Neural cell (in vitro differentiated cells): Measurements from ENCODE around the gene CHRM1. TPM values are rescaled to one million over a fixed set of nuclear protein-coding genes. Genes with fewer than 3 reads are reported as not detected.

ENCODE experiments used
- H2AFZ ChIP-seq: fragments of 200-600, 300-800 bp; sonication (generic), shearing (Covaris generic); 2 replicates; pipeline ENCODE4 v1.6.0; 2014; ENCODE audit warnings: low read depth, mild to moderate bottlenecking, antibody characterized with exemption, low read length, moderate library complexity
- H3F3A ChIP-seq: fragments of 200-600 bp; shearing (Covaris generic); 2 replicates; pipeline ENCODE4 v1.6.1; 2016; ENCODE audit warnings: mild to moderate bottlenecking, moderate library complexity, mixed read lengths, antibody characterized with exemption, low read length; ENCODE audit not compliant: insufficient read depth, poor library complexity, severe bottlenecking
- H3K27ac ChIP-seq: fragments of 200-600, 300-800 bp; sonication (generic), shearing (Covaris generic); 2 replicates; pipeline ENCODE4 v1.5.1; 2014; ENCODE audit warnings: mild to moderate bottlenecking, low read length, moderate library complexity
- H3K27me3 ChIP-seq: fragments of 300-800, 200-600 bp; sonication (generic), shearing (Covaris generic); 2 replicates; pipeline ENCODE4 v1.6.0; 2014; ENCODE audit warnings: mild to moderate bottlenecking, low read depth, low read length, moderate library complexity; ENCODE audit not compliant: insufficient read depth
- H3K36me3 ChIP-seq: fragments of 300-800, 200-600 bp; sonication (generic), shearing (Covaris generic); 2 replicates; pipeline ENCODE4 v1.5.1; 2014; ENCODE audit warnings: mild to moderate bottlenecking, antibody characterized with exemption, low read length, moderate library complexity; ENCODE audit not compliant: insufficient read depth
- H3K4me2 ChIP-seq: fragments of 300-800, 200-600 bp; sonication (generic), shearing (Covaris generic); 2 replicates; pipeline ENCODE4 v1.6.0; 2014; ENCODE audit warnings: mild to moderate bottlenecking, low read length
- H3K4me3 ChIP-seq: fragments of 300-800, 200-600 bp; sonication (generic), shearing (Covaris generic); 2 replicates; pipeline ENCODE4 v1.5.1; 2014; ENCODE audit warnings: mild to moderate bottlenecking, low read length, moderate library complexity
- H3K79me2 ChIP-seq: fragments of 200-600 bp; shearing (Covaris generic); replicated peaks from 2 replicates; pipeline ENCODE4 v1.6.0; 2014; ENCODE audit warnings: mild to moderate bottlenecking, low read length, moderate library complexity; ENCODE audit not compliant: insufficient read depth
- H3K9ac ChIP-seq: fragments of 300-800, 200-600 bp; sonication (generic), shearing (Covaris generic); 2 replicates; pipeline ENCODE4 v1.6.1; 2016; ENCODE audit warnings: mild to moderate bottlenecking, low read length, mixed read lengths
- H3K9me2 ChIP-seq: fragments of 200-600 bp; shearing (Covaris generic); 2 replicates; pipeline ENCODE4 v1.6.1; 2016; ENCODE audit warnings: mild to moderate bottlenecking, low read length, mixed read lengths; ENCODE audit not compliant: insufficient read depth
- H3K9me3 ChIP-seq: fragments of 200-600, 300-800 bp; sonication (generic), shearing (Covaris generic); 2 replicates; pipeline ENCODE4 v1.6.1; 2016; ENCODE audit warnings: mild to moderate bottlenecking, mixed run types, low read length, moderate library complexity, mixed read lengths
- H4K20me1 ChIP-seq: fragments of 200-600 bp; shearing (Covaris generic); 2 replicates; pipeline ENCODE4 v1.6.1; 2016; ENCODE audit warnings: mild to moderate bottlenecking, mixed run types; ENCODE audit not compliant: insufficient read depth
- CTCF ChIP-seq: fragments of 450-650 bp; IDR thresholded peaks from 2 replicates; pipeline ENCODE4 v1.5.1; 2014; ENCODE audit warnings: antibody characterized with exemption, mild to moderate bottlenecking, moderate library complexity; ENCODE audit not compliant: poor library complexity, severe bottlenecking
- EP300 ChIP-seq: fragments of 450-650 bp; conservative IDR thresholded peaks from 2 replicates; pipeline ENCODE4 v1.6.1; 2014; ENCODE audit warnings: antibody characterized with exemption, mild to moderate bottlenecking, moderate library complexity; ENCODE audit not compliant: poor library complexity, severe bottlenecking
- EZH2 ChIP-seq: fragments of 200-600, 300-800 bp; shearing (Covaris generic), sonication (generic); IDR thresholded peaks from 2 replicates; pipeline ENCODE4 v1.6.1; 2014; ENCODE audit warnings: antibody characterized with exemption, low read length, borderline replicate concordance, mild to moderate bottlenecking; ENCODE audit not compliant: insufficient read depth, poor library complexity, severe bottlenecking
- MXI1 ChIP-seq: fragments of 450-650 bp; conservative IDR thresholded peaks from 2 replicates; pipeline ENCODE4 v1.6.1; 2014; ENCODE audit warnings: antibody characterized with exemption, mild to moderate bottlenecking; ENCODE audit not compliant: poor library complexity, severe bottlenecking
- POLR2AphosphoS5 ChIP-seq: IDR thresholded peaks from 2 replicates; pipeline ENCODE4 v1.6.1; 2012
- RAD21 ChIP-seq: fragments of 450-650 bp; conservative IDR thresholded peaks from 2 replicates; pipeline ENCODE4 v1.6.1; 2014; ENCODE audit warnings: antibody characterized with exemption, mild to moderate bottlenecking, moderate library complexity
- REST ChIP-seq: IDR thresholded peaks from 2 replicates; pipeline ENCODE4 v1.6.1; 2012; ENCODE audit warnings: borderline replicate concordance
- SMC3 ChIP-seq: fragments of 450-650 bp; conservative IDR thresholded peaks from 2 replicates; pipeline ENCODE4 v1.6.1; 2014; ENCODE audit warnings: antibody characterized with exemption, mild to moderate bottlenecking, moderate library complexity; ENCODE audit not compliant: poor library complexity
- TAF1 ChIP-seq: IDR thresholded peaks from 2 replicates; pipeline ENCODE4 v1.6.1; 2012; ENCODE audit warnings: low read depth
- polyA plus RNA-seq: library from polyadenylated mRNA; depleted of rRNA; stranded (reverse); fragments of >200 nt; gene quantifications from 2 replicates; pipeline ENCODE4 v1.2.3, GENCODE V29; 2014

Gene CHRM1
- polyA plus RNA-seq, 1 donor from 2014 or later: not detected

- Histone ChIP-seq H3K79me2 (no peaks in the 10 kb centered on the region), H3K27ac (no peak overlapping the region), H3K4me2 (no peak overlapping the region), H3F3A (no peaks in the 10 kb centered on the region), H3K27me3 (peaks cover 65% of the 10 kb centered on the region), H3K36me3 (no peaks in the 10 kb centered on the region), H3K4me3 (peak overlapping the region; percentile 55), H3K9me2 (no peaks in the 10 kb centered on the region), H4K20me1 (no peaks in the 10 kb centered on the region), H3K9ac (no peak overlapping the region), H3K9me3 (no peaks in the 10 kb centered on the region), H2AFZ (no peak overlapping the region)
- TF ChIP-seq CTCF: no peak
- TF ChIP-seq SMC3: no peak
- TF ChIP-seq EZH2: no peak
- TF ChIP-seq POLR2AphosphoS5: no peak
- no peak for TF ChIP-seq TAF1
- TF ChIP-seq MXI1: no peak
Observed at GRCh38 chr11:62925308-62925707, 4.1 kb upstream of the CHRM1 start.

- Histone ChIP-seq H3K9me2 (no peaks in the 10 kb centered on the region), H3F3A (no peaks in the 10 kb centered on the region), H3K9me3 (no peaks in the 10 kb centered on the region), H3K27ac (no peak overlapping the region), H3K36me3 (no peaks in the 10 kb centered on the region), H4K20me1 (no peaks in the 10 kb centered on the region), H3K9ac (peak overlapping the region; percentile 52), H3K4me3 (peak overlapping the region; percentile 62), H2AFZ (peak overlapping the region; percentile 4), H3K4me2 (no peak overlapping the region), H3K27me3 (peaks cover 64% of the 10 kb centered on the region), H3K79me2 (no peaks in the 10 kb centered on the region)
- no peak for TF ChIP-seq EP300
- no peak for TF ChIP-seq REST
- no peak for TF ChIP-seq POLR2AphosphoS5
- TF ChIP-seq EZH2: no peak
- TF ChIP-seq CTCF: no peak
- no peak for TF ChIP-seq MXI1
- TF ChIP-seq TAF1: no peak
- no peak for TF ChIP-seq SMC3
- no peak for TF ChIP-seq RAD21
Observed at GRCh38 chr11:62923601-62924411, 2.6 kb upstream of the CHRM1 start.
